SU-DHL-6 (cell line): ENCODE measurements around the gene SLC41A3.

ENCODE experiments used
- CTCF ChIP-seq: fragments of 200-600 bp; sonication (generic); IDR thresholded peaks from one replicate; pipeline ENCODE4 v1.5.1; 2017; ENCODE audit warnings: antibody characterized with exemption, mild to moderate bottlenecking, low read length, moderate library complexity; ENCODE audit not compliant: insufficient read depth, poor library complexity, severe bottlenecking
- EZH2phosphoT487 ChIP-seq: fragments of 200-600 bp; sonication (generic), shearing (Covaris generic); conservative IDR thresholded peaks from 2 replicates; pipeline ENCODE4 v1.6.1; 2018; ENCODE audit warnings: mild to moderate bottlenecking, antibody characterized with exemption, low read length, moderate library complexity, mixed read lengths

GRCh38 chr3:126057936-126058335 lies 26.0 kb downstream of the SLC41A3 start:
- TF ChIP-seq CTCF, result no peak
- no peak for TF ChIP-seq EZH2phosphoT487
